ENCODE results near the gene MYO7B. TPM values are rescaled to one million over a fixed set of nuclear protein-coding genes. Genes with fewer than 3 reads are reported as not detected.
"Not testable (repeated sequence)": the region's sequence is repeated elsewhere in the genome, so short reads cannot be mapped to it uniquely, and the experiment has no call there.

The MYO7B gene
- total RNA-seq, 1 donor from 2014 or later, result 0.28 TPM

GRCh38 chr2:127528487-127528886, 7.0 kb upstream of the MYO7B start:
- H3K36me3 Mint-ChIP-seq (ENCODE audit: low read depth), result peaks cover 3% of the 10 kb centered on the region
- H3K27me3 Mint-ChIP-seq (ENCODE audit: low read depth), result peaks cover 6% of the 10 kb centered on the region
- H3K27ac Mint-ChIP-seq (ENCODE audit: unreplicated experiment), result no peak overlapping the region
- TF ChIP-seq CTCF (conservative IDR thresholded peaks at IDR 0.05), result no peak
- peaks cover 2% of the 10 kb centered on the region for H3K9me3 Mint-ChIP-seq
- peaks cover 32% of the 10 kb centered on the region for H3K4me1 Mint-ChIP-seq
- no peak for DNase-seq (ENCODE audit: low read depth, low spot score)
- H3K4me3 Mint-ChIP-seq, result peak overlapping the region; percentile 39

GRCh38 chr2:127529416-127529815, 6.1 kb upstream of the MYO7B start:
- H3K27me3 Mint-ChIP-seq (ENCODE audit: low read depth), result peaks cover 12% of the 10 kb centered on the region
- H3K4me3 Mint-ChIP-seq; H3K36me3 Mint-ChIP-seq (ENCODE audit: low read depth); H3K27ac Mint-ChIP-seq (ENCODE audit: unreplicated experiment); H3K9me3 Mint-ChIP-seq; DNase-seq (ENCODE audit: low read depth, low spot score): not testable (repeated sequence)
- peaks cover 26% of the 10 kb centered on the region for H3K4me1 Mint-ChIP-seq

DNA sequence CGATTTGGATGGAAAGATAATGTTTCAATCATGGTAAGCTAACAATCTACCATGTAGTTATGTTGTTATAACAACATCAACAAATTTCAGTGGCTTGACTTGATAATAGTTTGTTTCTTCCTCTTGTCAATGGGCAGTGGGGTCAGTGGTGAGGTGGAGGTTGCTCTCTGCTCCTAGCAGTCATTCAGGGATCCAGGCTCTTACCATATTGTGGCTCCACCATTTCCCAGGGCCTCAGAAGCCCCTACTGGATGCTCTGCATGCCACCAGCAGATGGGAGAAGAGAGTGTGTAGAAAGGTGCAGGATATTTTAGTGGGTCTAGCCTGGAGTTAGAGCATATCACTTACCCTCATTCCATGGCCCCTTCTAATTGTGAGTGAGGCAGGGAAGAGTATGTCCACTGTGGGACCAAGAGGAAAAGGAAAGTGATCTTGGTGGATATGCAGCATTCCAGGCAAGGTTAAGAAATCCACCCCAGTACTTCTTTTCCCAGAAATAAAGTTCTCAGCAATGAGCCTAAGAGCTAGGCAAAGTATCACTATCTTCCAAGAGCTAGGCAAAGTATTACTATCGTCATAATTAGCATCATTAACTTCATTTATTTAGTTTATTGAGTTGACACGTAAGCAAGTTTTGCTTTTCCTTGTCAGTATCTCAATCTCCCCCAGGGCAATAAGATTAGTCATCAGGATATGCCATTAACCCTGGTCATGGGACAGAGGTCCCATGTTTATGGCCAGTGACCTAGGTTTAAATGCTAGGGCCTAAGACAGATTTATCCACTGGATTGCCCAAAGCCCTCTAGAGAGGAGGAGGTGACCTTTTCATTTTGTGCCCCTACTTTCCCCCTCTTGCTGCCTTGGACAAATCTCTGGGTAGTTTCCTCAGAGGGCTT, 5.0 kb upstream of the MYO7B start:
- peaks cover 2% of the 10 kb centered on the region for H3K9me3 Mint-ChIP-seq
- peaks cover 23% of the 10 kb centered on the region for H3K4me1 Mint-ChIP-seq
- no peak overlapping the region for H3K27ac Mint-ChIP-seq (ENCODE audit: unreplicated experiment)
- TF ChIP-seq CTCF (conservative IDR thresholded peaks at IDR 0.05), result no peak
- peaks cover 12% of the 10 kb centered on the region for H3K27me3 Mint-ChIP-seq (ENCODE audit: low read depth)
- H3K4me3 Mint-ChIP-seq, result peak overlapping the region; percentile 38
- DNase-seq (ENCODE audit: low read depth, low spot score), result no peak
- no peaks in the 10 kb centered on the region for H3K36me3 Mint-ChIP-seq (ENCODE audit: low read depth)

DNA sequence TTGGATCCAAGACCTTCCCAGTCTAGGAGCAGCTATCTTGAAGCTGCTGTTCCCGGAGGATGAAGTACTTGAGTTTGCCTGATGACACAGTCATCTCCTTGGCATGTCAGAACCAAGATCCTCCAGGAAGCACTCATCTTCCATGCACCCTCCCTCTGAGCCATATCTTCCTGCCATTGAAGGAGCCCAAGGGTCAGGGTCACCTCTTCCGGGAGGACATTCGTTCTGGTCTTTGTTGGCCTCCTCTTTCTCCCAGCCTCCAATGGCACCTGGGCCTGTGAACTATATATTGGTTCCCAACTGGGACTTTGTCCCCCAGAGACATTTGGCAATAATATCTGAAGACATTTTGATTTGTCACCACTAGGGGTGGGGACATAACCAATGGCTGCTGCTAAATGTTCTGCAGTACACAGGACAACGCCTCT, 4.2 kb upstream of the MYO7B start:
- no peak for DNase-seq (ENCODE audit: low read depth, low spot score)
- H3K27ac Mint-ChIP-seq (ENCODE audit: unreplicated experiment), result no peak overlapping the region
- peaks cover 12% of the 10 kb centered on the region for H3K27me3 Mint-ChIP-seq (ENCODE audit: low read depth)
- H3K36me3 Mint-ChIP-seq (ENCODE audit: low read depth), result no peaks in the 10 kb centered on the region
- TF ChIP-seq CTCF (conservative IDR thresholded peaks at IDR 0.05), result peak; percentile 26
- H3K9me3 Mint-ChIP-seq, result peaks cover 2% of the 10 kb centered on the region
- H3K4me3 Mint-ChIP-seq, result no peak overlapping the region
- peaks cover 20% of the 10 kb centered on the region for H3K4me1 Mint-ChIP-seq

- DNase-seq (ENCODE audit: low read depth, low spot score), result no peak
- Mint-ChIP-seq H3K36me3 (ENCODE audit: low read depth) (no peaks in the 10 kb centered on the region), H3K9me3 (peaks cover 2% of the 10 kb centered on the region), H3K27me3 (ENCODE audit: low read depth) (peaks cover 14% of the 10 kb centered on the region), H3K4me1 (peaks cover 11% of the 10 kb centered on the region), H3K4me3 (no peak overlapping the region), H3K27ac (ENCODE audit: unreplicated experiment) (no peak overlapping the region)
- TF ChIP-seq CTCF (conservative IDR thresholded peaks at IDR 0.05), result no peak
Observed at GRCh38 chr2:127532296-127532695, 3.2 kb upstream of the MYO7B start.

DNA sequence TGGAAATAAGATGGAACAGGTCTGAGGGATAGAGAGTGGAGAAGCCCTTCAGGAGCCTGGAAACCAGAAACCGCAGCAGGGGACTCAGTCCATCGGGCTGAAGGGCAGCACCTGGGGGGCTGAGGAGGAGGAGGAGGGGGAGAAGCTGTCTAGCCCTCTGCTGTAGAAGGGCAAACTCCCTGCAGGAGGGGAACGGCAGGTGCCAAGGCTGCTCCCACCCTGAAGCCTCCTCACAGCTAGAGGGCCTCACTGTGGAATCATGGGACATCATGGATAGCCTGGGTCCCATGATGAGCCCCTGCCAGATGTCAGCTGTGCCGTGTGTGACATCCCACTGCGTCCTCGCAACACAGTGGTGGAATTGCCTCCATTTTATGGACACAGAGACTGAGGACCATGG, 435 bp downstream of the MYO7B start:
- Mint-ChIP-seq H3K27ac (ENCODE audit: unreplicated experiment) (no peak overlapping the region), H3K27me3 (ENCODE audit: low read depth) (peaks cover 27% of the 10 kb centered on the region)

More for the DNA sequence above, 435 bp downstream of the MYO7B start:
- Mint-ChIP-seq H3K4me1 (no peaks in the 10 kb centered on the region), H3K4me3 (no peak overlapping the region), H3K36me3 (ENCODE audit: low read depth) (no peaks in the 10 kb centered on the region), H3K9me3 (no peaks in the 10 kb centered on the region)
- no peak for TF ChIP-seq CTCF (conservative IDR thresholded peaks at IDR 0.05)
- no peak for DNase-seq (ENCODE audit: low read depth, low spot score)
